ENCODE data around the gene GPR31. TPM values are rescaled to one million over a fixed set of nuclear protein-coding genes. Genes with fewer than 3 reads are reported as not detected.

GPR31 gene
- total RNA-seq, 1 experiment from 2014 or later: not detected

DNA sequence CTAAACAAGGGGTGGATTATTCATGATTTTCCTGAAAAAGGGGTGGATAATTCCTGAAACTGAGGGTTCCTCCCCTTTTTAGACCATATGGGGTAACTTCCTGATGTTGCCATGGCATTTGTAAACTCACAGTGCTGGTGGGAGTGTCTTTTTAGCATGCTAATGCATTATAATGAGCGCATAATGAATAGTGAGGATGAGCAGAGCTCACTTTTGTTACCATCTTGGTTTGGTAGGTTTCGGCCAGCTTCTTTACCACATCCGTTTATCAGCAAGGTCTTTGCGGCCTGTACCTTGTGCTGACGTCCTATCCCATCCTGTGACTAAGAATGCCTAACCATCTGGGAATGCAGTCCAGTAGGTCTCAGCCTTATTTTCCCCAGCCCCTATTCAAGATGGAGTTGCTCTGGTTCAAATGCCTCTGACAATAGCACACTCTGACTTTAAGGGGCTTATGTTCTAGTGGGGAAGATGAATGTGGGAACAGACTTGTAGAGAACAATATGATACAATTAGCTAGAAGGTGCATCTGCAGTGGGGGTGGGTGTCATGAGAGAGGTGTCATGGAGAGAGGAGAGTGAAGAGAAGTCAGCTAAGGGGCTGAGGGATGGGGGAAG, 4.2 kb upstream of the GPR31 start:
- Mint-ChIP-seq H3K4me1 (peaks cover 45 to 54% of the 10 kb centered on the region in 2 experiments), H3K27ac (peak overlapping the region; percentile 18 to 98 (median 96); a peak in 6 of 7 replicates), H3K9me3 (peaks cover 0 to 10% of the 10 kb centered on the region in 2 experiments; a peak in 3 of 5 replicates), H3K27me3 (ENCODE audit: low read depth) (no peaks in the 10 kb centered on the region), H3K36me3 (ENCODE audit: insufficient read depth in 1 of 3, low read depth in 3 of 3) (peaks cover 0 to 16% (median 8%) of the 10 kb centered on the region in 3 experiments; a peak in 6 of 7 replicates), H3K4me3 (peak overlapping the region in 1 of 2 experiments; percentile 27; a peak in 1 of 5 replicates)
- H4K8ac ChIP-seq (replicated peaks; ENCODE audit: insufficient read length, low read depth, low read length): no peak overlapping the region
- no peak for DNase-seq
- H3K23ac ChIP-seq (ENCODE audit: insufficient read length, low read depth, low read length): no peak overlapping the region
- no peak overlapping the region for H3K9ac ChIP-seq (ENCODE audit: extremely low read depth, insufficient read length, low read length)
- peak overlapping the region; percentile 77 for H3K18ac ChIP-seq (ENCODE audit: insufficient read length, low read depth, low read length)
- no peak overlapping the region for H3K27ac ChIP-seq (ENCODE audit: insufficient read length, low read depth, low read length)
- H4K20me1 ChIP-seq (ENCODE audit: control insufficient read depth, insufficient read depth, insufficient read length): no peaks in the 10 kb centered on the region
- H3K23me2 ChIP-seq (ENCODE audit: insufficient read length, low read depth, low read length, poor library complexity, severe bottlenecking): peaks cover 4% of the 10 kb centered on the region
- no peak overlapping the region for H2BK20ac ChIP-seq (ENCODE audit: low read depth, low read length, poor library complexity, severe bottlenecking)
- H2AK5ac ChIP-seq (ENCODE audit: insufficient read length, low read length): no peak overlapping the region
- H4K91ac ChIP-seq (ENCODE audit: insufficient read length, low read depth, low read length): no peak overlapping the region
- H2BK12ac ChIP-seq (ENCODE audit: insufficient read length, low read depth, low read length): no peak overlapping the region
- no peak overlapping the region for H3K4me2 ChIP-seq (ENCODE audit: insufficient read depth, insufficient read length, low read length)
- no peak overlapping the region for H3K56ac ChIP-seq (ENCODE audit: insufficient read length, low read depth, low read length)
- H3K4ac ChIP-seq (ENCODE audit: low read depth, low read length): no peak overlapping the region
- H4K5ac ChIP-seq (ENCODE audit: insufficient read length, low read depth, low read length): no peak overlapping the region
- no peak overlapping the region for H3K14ac ChIP-seq (ENCODE audit: insufficient read depth, low read length)
- no peaks in the 10 kb centered on the region for H3K79me2 ChIP-seq (ENCODE audit: insufficient read depth, low read length)
- no peaks in the 10 kb centered on the region for H3K9me3 ChIP-seq (ENCODE audit: control insufficient read depth, low read depth, low read length)
- H2BK5ac ChIP-seq (ENCODE audit: insufficient read length, low read length): no peak overlapping the region
- no CpG with 5 or more reads among the region's 5 CpGs for WGBS (ENCODE audit: extremely low coverage, insufficient read length, low lambda C conversion rate)
- no peak overlapping the region for H2AFZ ChIP-seq (ENCODE audit: low read length)
- no peak overlapping the region for H2BK15ac ChIP-seq (ENCODE audit: low read depth, low read length)
- H3K4me1 ChIP-seq (ENCODE audit: insufficient read depth, low read length): peaks cover 19% of the 10 kb centered on the region
- TF ChIP-seq, protein P1, sequence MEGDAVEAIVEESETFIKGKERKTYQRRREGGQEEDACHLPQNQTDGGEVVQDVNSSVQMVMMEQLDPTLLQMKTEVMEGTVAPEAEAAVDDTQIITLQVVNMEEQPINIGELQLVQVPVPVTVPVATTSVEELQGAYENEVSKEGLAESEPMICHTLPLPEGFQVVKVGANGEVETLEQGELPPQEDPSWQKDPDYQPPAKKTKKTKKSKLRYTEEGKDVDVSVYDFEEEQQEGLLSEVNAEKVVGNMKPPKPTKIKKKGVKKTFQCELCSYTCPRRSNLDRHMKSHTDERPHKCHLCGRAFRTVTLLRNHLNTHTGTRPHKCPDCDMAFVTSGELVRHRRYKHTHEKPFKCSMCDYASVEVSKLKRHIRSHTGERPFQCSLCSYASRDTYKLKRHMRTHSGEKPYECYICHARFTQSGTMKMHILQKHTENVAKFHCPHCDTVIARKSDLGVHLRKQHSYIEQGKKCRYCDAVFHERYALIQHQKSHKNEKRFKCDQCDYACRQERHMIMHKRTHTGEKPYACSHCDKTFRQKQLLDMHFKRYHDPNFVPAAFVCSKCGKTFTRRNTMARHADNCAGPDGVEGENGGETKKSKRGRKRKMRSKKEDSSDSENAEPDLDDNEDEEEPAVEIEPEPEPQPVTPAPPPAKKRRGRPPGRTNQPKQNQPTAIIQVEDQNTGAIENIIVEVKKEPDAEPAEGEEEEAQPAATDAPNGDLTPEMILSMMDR (conservative IDR thresholded peaks at IDR 0.05): no peak
- no peak overlapping the region for H3T11ph ChIP-seq (ENCODE audit: low read length)
- H3K27me3 ChIP-seq (ENCODE audit: insufficient read depth, low read length): no peaks in the 10 kb centered on the region
- H2BK120ac ChIP-seq (ENCODE audit: low read depth, low read length, poor library complexity, severe bottlenecking): no peak overlapping the region
- H3K79me1 ChIP-seq (ENCODE audit: insufficient read depth, low read depth, low read length, poor library complexity, severe bottlenecking): no peaks in the 10 kb centered on the region

All from H9 (cell line).